Testis (tissue), 2 donors: ENCODE results near the gene HCFC1R1.

Experiments
- POLR2A ChIP-seq: fragments of 450-650 bp; IDR thresholded peaks from one replicate; pipeline ENCODE4 v1.6.1; 2017; ENCODE audit warnings: antibody characterized with exemption, mild to moderate bottlenecking, moderate library complexity
- TF ChIP-seq, protein P1 (sequence below), 3 experiments: fragments of 450-650 bp in 2 of 3; fragments of 200-600 bp in 1 of 3; sonication (generic) in 1 of 3; IDR thresholded peaks; one replicate each; pipeline ENCODE4 v1.5.1; 2016 to 2019; ENCODE audit warnings: antibody characterized with exemption in 3 of 3, mild to moderate bottlenecking in 2 of 3, moderate library complexity in 1 of 3

DNA sequence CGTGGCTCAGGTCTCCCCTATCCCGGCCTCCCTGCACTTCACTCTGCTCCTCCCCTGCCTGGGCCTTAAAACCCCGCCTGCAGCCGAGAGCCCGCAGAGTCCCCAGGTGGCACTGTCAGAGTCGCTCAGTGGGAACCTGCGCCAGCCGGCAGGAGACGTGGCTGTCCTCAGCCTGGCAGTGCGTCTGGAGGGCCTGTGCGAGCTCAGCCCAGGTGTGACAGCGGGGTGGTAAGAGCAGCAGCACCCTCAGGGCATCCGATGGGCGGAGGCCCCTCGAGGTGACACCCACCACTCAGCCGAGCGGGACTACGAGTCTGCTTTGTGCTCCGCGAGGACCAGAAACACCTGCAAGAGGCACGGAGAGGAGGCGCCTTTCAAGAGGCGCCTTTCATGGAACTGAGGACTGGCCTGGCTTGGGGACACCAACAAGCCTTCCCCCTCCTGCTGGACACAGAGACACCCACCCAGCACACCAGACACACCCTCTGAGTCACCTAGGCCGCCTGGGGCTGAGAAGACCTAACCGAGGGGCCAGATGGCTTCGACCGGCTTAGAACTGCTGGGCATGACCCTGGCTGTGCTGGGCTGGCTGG, 10.8 kb downstream of the HCFC1R1 start, which contains the start of gene CLDN9:
- TF ChIP-seq POLR2A, result no peak
- TF ChIP-seq, protein P1, sequence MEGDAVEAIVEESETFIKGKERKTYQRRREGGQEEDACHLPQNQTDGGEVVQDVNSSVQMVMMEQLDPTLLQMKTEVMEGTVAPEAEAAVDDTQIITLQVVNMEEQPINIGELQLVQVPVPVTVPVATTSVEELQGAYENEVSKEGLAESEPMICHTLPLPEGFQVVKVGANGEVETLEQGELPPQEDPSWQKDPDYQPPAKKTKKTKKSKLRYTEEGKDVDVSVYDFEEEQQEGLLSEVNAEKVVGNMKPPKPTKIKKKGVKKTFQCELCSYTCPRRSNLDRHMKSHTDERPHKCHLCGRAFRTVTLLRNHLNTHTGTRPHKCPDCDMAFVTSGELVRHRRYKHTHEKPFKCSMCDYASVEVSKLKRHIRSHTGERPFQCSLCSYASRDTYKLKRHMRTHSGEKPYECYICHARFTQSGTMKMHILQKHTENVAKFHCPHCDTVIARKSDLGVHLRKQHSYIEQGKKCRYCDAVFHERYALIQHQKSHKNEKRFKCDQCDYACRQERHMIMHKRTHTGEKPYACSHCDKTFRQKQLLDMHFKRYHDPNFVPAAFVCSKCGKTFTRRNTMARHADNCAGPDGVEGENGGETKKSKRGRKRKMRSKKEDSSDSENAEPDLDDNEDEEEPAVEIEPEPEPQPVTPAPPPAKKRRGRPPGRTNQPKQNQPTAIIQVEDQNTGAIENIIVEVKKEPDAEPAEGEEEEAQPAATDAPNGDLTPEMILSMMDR (IDR thresholded peaks at IDR 0.05), result no peak
